CD14-positive monocyte (primary cell): Measurements from ENCODE around the gene C5orf34. TPM values are rescaled to one million over a fixed set of nuclear protein-coding genes. Genes with fewer than 3 reads are reported as not detected.

ENCODE experiments used
- DNase-seq, 3 donors: peaks; one replicate each; pipeline ENCODE4 v3.0.0-alpha.2; 2011 to 2022
- H2AFZ ChIP-seq: 2 replicates; pipeline ENCODE4 v1.6.0; 2012; ENCODE audit warnings: mild to moderate bottlenecking, low read depth, low read length, inconsistent platforms; ENCODE audit not compliant: insufficient read depth, poor library complexity, severe bottlenecking
- H3K27ac ChIP-seq, 2 donors: 1 replicate in 1 of 2; 2 replicates in 1 of 2; pipeline ENCODE4 v1.5.1; 2012 to 2013; ENCODE audit warnings: low read length in 2 of 2, control low read depth in 1 of 2, inconsistent platforms in 1 of 2, low read depth in 1 of 2, mild to moderate bottlenecking in 1 of 2
- H3K27me3 ChIP-seq, 2 donors: one replicate each; pipeline versions ENCODE4 v1.6.0 to v1.6.1; 2011 to 2013; ENCODE audit warnings: low read length in 2 of 2; ENCODE audit not compliant: control insufficient read depth in 2 of 2, insufficient read depth in 2 of 2
- H3K36me3 ChIP-seq, 2 donors: replicated peaks in 1 of 2; 1 replicate in 1 of 2; 2 replicates in 1 of 2; pipeline versions ENCODE4 v1.5.1 to v1.6.1; 2012 to 2013; ENCODE audit warnings: low read length in 2 of 2, control low read depth in 1 of 2, inconsistent platforms in 1 of 2, mild to moderate bottlenecking in 1 of 2; ENCODE audit not compliant: insufficient read depth in 2 of 2, control insufficient read depth in 1 of 2
- H3K4me1 ChIP-seq, 2 donors: 1 replicate in 1 of 2; 2 replicates in 1 of 2; pipeline versions ENCODE4 v1.5.1 to v1.6.1; 2012 to 2013; ENCODE audit warnings: low read length in 2 of 2, control low read depth in 1 of 2, inconsistent platforms in 1 of 2, mild to moderate bottlenecking in 1 of 2, moderate library complexity in 1 of 2; ENCODE audit not compliant: insufficient read depth in 2 of 2, control insufficient read depth in 1 of 2
- H3K4me2 ChIP-seq: replicated peaks from 2 replicates; pipeline ENCODE3; 2012; ENCODE audit warnings: low read length, moderate library complexity, mild to moderate bottlenecking; ENCODE audit not compliant: poor library complexity, severe bottlenecking; ENCODE audit errors: extremely low read depth
- H3K4me3 ChIP-seq, 3 experiments: fragments of 200-600 bp in 1 of 3; sonication (generic) in 1 of 3; replicated peaks in 1 of 3; 1 replicate in 2 of 3; 2 replicates in 1 of 3; pipeline ENCODE4 v1.5.1; 2011 to 2013; ENCODE audit warnings: low read length in 3 of 3, mild to moderate bottlenecking in 3 of 3, control low read depth in 2 of 3, low read depth in 2 of 3, inconsistent platforms in 1 of 3, moderate library complexity in 1 of 3
- H3K79me2 ChIP-seq: 2 replicates; pipeline ENCODE4 v1.6.0; 2012; ENCODE audit warnings: mild to moderate bottlenecking, control low read depth, inconsistent platforms, low read length, moderate library complexity; ENCODE audit not compliant: insufficient read depth
- H3K9ac ChIP-seq: 2 replicates; pipeline ENCODE4 v1.6.0; 2017; ENCODE audit warnings: low read length, mild to moderate bottlenecking; ENCODE audit not compliant: insufficient read depth, poor library complexity, severe bottlenecking
- H3K9me3 ChIP-seq, 2 donors: replicated peaks in 1 of 2; 1 replicate in 1 of 2; 2 replicates in 1 of 2; pipeline versions ENCODE4 v1.5.1 to v1.6.1; 2012 to 2013; ENCODE audit warnings: low read length in 2 of 2, control low read depth in 1 of 2; ENCODE audit not compliant: control insufficient read depth in 1 of 2, insufficient read depth in 1 of 2
- H4K20me1 ChIP-seq: 2 replicates; pipeline ENCODE4 v1.6.0; 2012; ENCODE audit warnings: mild to moderate bottlenecking, low read length, control low read depth, moderate library complexity; ENCODE audit not compliant: insufficient read depth
- H3K27ac Mint-ChIP-seq, 7 donors: one replicate each; pipeline ENCODE4 v1.8.0; 2020; ENCODE audit warnings: mild to moderate bottlenecking in 7 of 7, mixed read lengths in 7 of 7, moderate library complexity in 6 of 7, inconsistent platforms in 2 of 7
- H3K27me3 Mint-ChIP-seq, 3 donors: one replicate each; pipeline ENCODE4 v1.8.0; 2021 to 2022; ENCODE audit warnings: low read depth in 3 of 3, mild to moderate bottlenecking in 3 of 3, mixed read lengths in 3 of 3, moderate library complexity in 3 of 3, inconsistent platforms in 1 of 3
- H3K36me3 Mint-ChIP-seq, 2 donors: one replicate each; pipeline ENCODE4 v1.8.0; 2020; ENCODE audit warnings: mixed read lengths in 2 of 2, inconsistent platforms in 1 of 2, mild to moderate bottlenecking in 1 of 2
- H3K4me1 Mint-ChIP-seq: one replicate; pipeline ENCODE4 v1.8.0; 2020; ENCODE audit warnings: mild to moderate bottlenecking, mixed read lengths
- H3K4me3 Mint-ChIP-seq, 2 donors: one replicate each; pipeline ENCODE4 v1.8.0; 2020; ENCODE audit warnings: mild to moderate bottlenecking in 2 of 2, mixed read lengths in 2 of 2, moderate library complexity in 1 of 2
- H3K9me3 Mint-ChIP-seq, 7 donors: one replicate each; pipeline ENCODE4 v1.8.0; 2020 to 2022; ENCODE audit warnings: mixed read lengths in 7 of 7, mild to moderate bottlenecking in 6 of 7, moderate library complexity in 6 of 7, inconsistent platforms in 2 of 7
- CTCF ChIP-seq: fragments of 200-600 bp; IDR thresholded peaks from one replicate; pipeline ENCODE4 v1.8.0; 2022; ENCODE audit warnings: antibody characterized with exemption, mild to moderate bottlenecking
- WGBS: methylation state at CpG from one replicate; pipeline ENCODE4 v1.1.5; 2013; ENCODE audit warnings: missing lambda C conversion rate; ENCODE audit not compliant: insufficient coverage; 5-methylcytosine and 5-hydroxymethylcytosine counted together
- intact Hi-C, 2 donors: fragments of 100-400 bp; cut with micrococcal nuclease; formaldehyde crosslinking; loops; one replicate each; pipeline versions ENCODE4 v1.15.0 to v1.15.1; 2023
- polyA plus RNA-seq, 3 donors: library from polyadenylated mRNA; depleted of rRNA in 1 of 3; unstranded in 2 of 3; stranded (reverse) in 1 of 3; fragments of 300-500 nt in 2 of 3; fragments of >200 nt in 1 of 3; fragmentation: Illumina TruSeq in 2 of 3; gene quantifications; 1 replicate in 2 of 3; 2 replicates in 1 of 3; pipeline ENCODE4 v1.2.3, GENCODE V29; 2012 to 2021

The C5orf34 gene
- polyA plus RNA-seq, 3 donors: 0.17 to 0.59 (median 0.29) TPM

- WGBS: 100% methylated on average over 1 of the region's 2 CpGs
- intact Hi-C loops: no loop called here
- H3K4me1 ChIP-seq: no peaks in the 10 kb centered on the region
Measured at GRCh38 chr5:43498581-43498980, 16.4 kb downstream of the C5orf34 start.

DNA sequence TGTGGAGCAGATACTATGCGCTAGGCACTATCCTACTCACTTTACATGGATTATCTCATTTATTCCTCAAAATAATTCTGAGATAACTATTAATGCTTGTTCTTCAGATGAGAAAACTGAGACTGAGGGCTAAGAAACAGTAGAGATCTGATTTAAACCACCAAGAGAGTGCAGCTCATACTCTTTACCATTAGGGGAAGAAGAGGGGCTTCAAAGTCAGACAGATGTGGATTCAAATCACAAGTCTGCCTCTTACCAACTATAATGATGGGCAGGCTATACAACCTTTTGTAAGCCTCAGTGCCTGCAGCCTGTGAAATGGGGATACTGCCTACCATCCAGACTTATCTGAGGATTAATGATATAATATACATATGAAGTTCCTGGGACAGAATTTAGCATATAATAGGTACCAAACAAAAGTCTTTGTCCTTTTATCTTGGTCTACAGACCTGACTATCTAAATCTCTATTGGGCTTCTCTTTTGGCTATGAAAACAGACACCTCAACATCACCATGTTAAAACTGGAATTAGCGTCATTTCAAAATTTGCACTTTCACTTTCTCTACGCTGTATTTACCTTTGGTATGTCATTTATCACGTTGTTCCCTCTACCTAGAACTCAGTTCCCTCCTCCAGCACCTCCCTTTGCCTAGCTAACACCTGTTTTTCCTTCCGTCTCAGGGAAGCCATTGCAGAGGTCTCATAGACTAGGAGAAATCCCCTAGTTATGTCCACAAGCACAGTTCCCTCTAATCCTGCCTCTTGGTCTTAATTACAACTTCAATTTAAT lies 17.4 kb downstream of the C5orf34 start:
- DNase-seq: no peak
- 78% methylated on average over 4 of the region's 5 CpGs for WGBS
- Histone ChIP-seq H3K79me2 (no peaks in the 10 kb centered on the region), H3K9ac (no peak overlapping the region), H3K27me3 (no peaks in the 10 kb centered on the region), H2AFZ (no peak overlapping the region), H3K9me3 (no peaks in the 10 kb centered on the region), H3K27ac (no peak overlapping the region), H3K4me3 (no peak overlapping the region), H3K4me2 (no peak overlapping the region), H3K36me3 (peaks cover 0 to 16% of the 10 kb centered on the region in 2 donors), H4K20me1 (no peaks in the 10 kb centered on the region), H3K4me1 (no peaks in the 10 kb centered on the region)
- Mint-ChIP-seq H3K4me3 (no peak overlapping the region), H3K27me3 (no peaks in the 10 kb centered on the region), H3K27ac (no peak overlapping the region), H3K9me3 (no peaks in the 10 kb centered on the region), H3K4me1 (peaks cover 6% of the 10 kb centered on the region), H3K36me3 (peaks cover 19 to 26% of the 10 kb centered on the region in 2 donors)
- intact Hi-C loops: no loop called here
- no peak for TF ChIP-seq CTCF

More at GRCh38 chr5:43498581-43498980, 16.4 kb downstream of the C5orf34 start:
- no peaks in the 10 kb centered on the region for H3K9me3 ChIP-seq
- no peak overlapping the region for H3K4me2 ChIP-seq
- no peak overlapping the region for H2AFZ ChIP-seq
- H3K4me3 Mint-ChIP-seq: no peak overlapping the region
- H3K4me1 Mint-ChIP-seq: peaks cover 6% of the 10 kb centered on the region
- H3K36me3 Mint-ChIP-seq: peaks cover 20 to 29% of the 10 kb centered on the region in 2 donors
- H4K20me1 ChIP-seq: no peaks in the 10 kb centered on the region
- TF ChIP-seq CTCF: no peak
- no peaks in the 10 kb centered on the region for H3K79me2 ChIP-seq
- no peak overlapping the region for H3K9ac ChIP-seq
- H3K27me3 Mint-ChIP-seq: no peaks in the 10 kb centered on the region
- H3K36me3 ChIP-seq: peaks cover 3 to 27% of the 10 kb centered on the region in 2 donors
- H3K27ac Mint-ChIP-seq: peak overlapping the region in 4 of 7 donors; percentile 1 to 47 (median 28)
- no peaks in the 10 kb centered on the region for H3K9me3 Mint-ChIP-seq
- peak overlapping the region in 1 of 2 donors; percentile 40 for H3K27ac ChIP-seq
- no peaks in the 10 kb centered on the region for H3K27me3 ChIP-seq
- DNase-seq: peak in 2 of 3 donors; percentile 3 to 22
- H3K4me3 ChIP-seq: no peak overlapping the region
